Neuronal stem cell (in vitro differentiated cells): ENCODE data around the gene MAPK14.

Experiments used
- DNase-seq: peaks from one replicate; pipeline ENCODE4 v3.0.0-alpha.2; 2013; ENCODE audit warnings: low spot score
- H2AFZ ChIP-seq: one replicate; pipeline ENCODE4 v1.6.1; 2013; ENCODE audit warnings: mild to moderate bottlenecking, low read length, inconsistent platforms
- H2AK5ac ChIP-seq: 2 replicates; pipeline ENCODE4 v1.6.1; 2013; ENCODE audit warnings: low read depth, mild to moderate bottlenecking, inconsistent platforms, low read length, moderate library complexity, mixed read lengths
- H2BK120ac ChIP-seq: 2 replicates; pipeline ENCODE4 v1.6.1; 2013; ENCODE audit warnings: low read depth, mild to moderate bottlenecking, inconsistent platforms, low read length, moderate library complexity, mixed read lengths
- H2BK12ac ChIP-seq: one replicate; pipeline ENCODE4 v1.6.1; 2013; ENCODE audit warnings: low read length, inconsistent platforms
- H2BK15ac ChIP-seq: 2 replicates; pipeline ENCODE4 v1.6.1; 2013; ENCODE audit warnings: mild to moderate bottlenecking, low read length, inconsistent platforms, mixed read lengths
- H2BK5ac ChIP-seq: one replicate; pipeline ENCODE4 v1.6.1; 2013; ENCODE audit warnings: inconsistent platforms, mild to moderate bottlenecking, low read length, moderate library complexity
- H3K14ac ChIP-seq: one replicate; pipeline ENCODE4 v1.6.1; 2013; ENCODE audit warnings: low read length, inconsistent platforms
- H3K18ac ChIP-seq: 2 replicates; pipeline ENCODE4 v1.6.1; 2013; ENCODE audit warnings: low read length, inconsistent platforms
- H3K23ac ChIP-seq: 2 replicates; pipeline ENCODE4 v1.6.1; 2013; ENCODE audit warnings: low read depth, mild to moderate bottlenecking, mixed read lengths, low read length, inconsistent platforms; ENCODE audit not compliant: poor library complexity
- H3K27ac ChIP-seq: replicated peaks from 3 replicates; pipeline ENCODE4 v1.5.1; 2013; ENCODE audit warnings: low read length, inconsistent platforms
- H3K27me3 ChIP-seq, 3 experiments: 2 replicates each; pipeline ENCODE4 v1.6.1; 2013; ENCODE audit warnings: low read length in 3 of 3, mild to moderate bottlenecking in 2 of 3, inconsistent platforms in 1 of 3, low read depth in 1 of 3, mixed read lengths in 1 of 3, moderate library complexity in 1 of 3; ENCODE audit not compliant: control insufficient read depth in 3 of 3, insufficient read depth in 3 of 3
- H3K36me3 ChIP-seq, 2 donors: replicated peaks in 1 of 2; 2 replicates each; pipeline ENCODE4 v1.6.1; 2013; ENCODE audit warnings: low read length in 2 of 2; ENCODE audit not compliant: control insufficient read depth in 2 of 2, insufficient read depth in 2 of 2
- H3K4ac ChIP-seq: 2 replicates; pipeline ENCODE4 v1.6.1; 2013; ENCODE audit warnings: inconsistent platforms, mild to moderate bottlenecking, low read length, moderate library complexity
- H3K4me1 ChIP-seq, 2 donors: 1 replicate in 1 of 2; 2 replicates in 1 of 2; pipeline ENCODE4 v1.6.1; 2013; ENCODE audit warnings: low read length in 2 of 2, low read depth in 1 of 2; ENCODE audit not compliant: control insufficient read depth in 2 of 2, insufficient read depth in 1 of 2
- H3K4me2 ChIP-seq: one replicate; pipeline ENCODE4 v1.6.1; 2013; ENCODE audit warnings: mild to moderate bottlenecking, low read length, inconsistent platforms; ENCODE audit not compliant: insufficient read depth, poor library complexity, severe bottlenecking
- H3K4me3 ChIP-seq, 2 donors: 2 replicates each; pipeline ENCODE4 v1.5.1; 2013; ENCODE audit warnings: low read length in 2 of 2, mild to moderate bottlenecking in 2 of 2, inconsistent platforms in 1 of 2, moderate library complexity in 1 of 2
- H3K79me1 ChIP-seq: one replicate; pipeline ENCODE4 v1.6.1; 2013; ENCODE audit warnings: low read depth, mild to moderate bottlenecking, inconsistent platforms, low read length, moderate library complexity
- H3K9ac ChIP-seq: one replicate; pipeline ENCODE4 v1.6.1; 2013; ENCODE audit warnings: mild to moderate bottlenecking, low read depth, low read length, inconsistent platforms; ENCODE audit not compliant: poor library complexity
- H3K9me3 ChIP-seq, 2 donors: replicated peaks in 1 of 2; 2 replicates each; pipeline versions ENCODE3 to v1.6.1; 2013; ENCODE audit warnings: low read length in 2 of 2, mild to moderate bottlenecking in 2 of 2, inconsistent platforms in 1 of 2, low read depth in 1 of 2, mixed read lengths in 1 of 2, moderate library complexity in 1 of 2; ENCODE audit not compliant: control insufficient read depth in 2 of 2, insufficient read depth in 1 of 2
- H4K8ac ChIP-seq: one replicate; pipeline ENCODE4 v1.6.1; 2013; ENCODE audit warnings: low read depth, mild to moderate bottlenecking, inconsistent platforms, low read length, moderate library complexity
- H4K91ac ChIP-seq: one replicate; pipeline ENCODE4 v1.6.1; 2013; ENCODE audit warnings: low read length, low read depth, mild to moderate bottlenecking, inconsistent platforms; ENCODE audit not compliant: poor library complexity
- WGBS, 2 donors: extraction: QIAGEN DNeasy Blood & Tissue Kit; methylation state at CpG; one replicate each; pipeline ENCODE4 v1.1.7; 2013; ENCODE audit warnings: missing lambda C conversion rate in 2 of 2, mixed read lengths in 1 of 2; ENCODE audit not compliant: insufficient read length in 2 of 2, insufficient replicate concordance in 1 of 2; ENCODE audit errors: extremely low coverage in 2 of 2; 5-methylcytosine and 5-hydroxymethylcytosine counted together

Gene MAPK14

DNA sequence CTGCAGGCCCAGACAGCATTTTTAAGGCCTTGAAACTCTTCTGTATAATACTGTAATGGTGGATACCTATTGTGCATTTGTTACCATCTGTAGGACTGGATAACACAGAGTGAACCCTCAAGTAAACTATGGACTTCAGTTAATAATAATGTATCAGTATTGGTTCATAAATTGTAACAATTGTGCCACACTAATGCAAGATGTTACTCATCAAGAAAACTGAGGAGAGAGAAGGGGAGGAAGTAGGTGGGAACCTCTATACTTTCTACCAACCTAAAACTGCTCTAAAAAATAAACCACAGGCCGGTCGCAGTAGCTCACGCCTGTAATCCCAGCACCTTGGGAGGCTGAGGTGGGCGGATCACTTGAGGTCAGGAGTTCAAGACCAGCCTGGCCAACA, 113.5 kb downstream of the MAPK14 start:
- H3K9me3 ChIP-seq: no peaks in the 10 kb centered on the region
- WGBS, 2 donors: no CpG with 5 or more reads among the region's 4 CpGs

DNA sequence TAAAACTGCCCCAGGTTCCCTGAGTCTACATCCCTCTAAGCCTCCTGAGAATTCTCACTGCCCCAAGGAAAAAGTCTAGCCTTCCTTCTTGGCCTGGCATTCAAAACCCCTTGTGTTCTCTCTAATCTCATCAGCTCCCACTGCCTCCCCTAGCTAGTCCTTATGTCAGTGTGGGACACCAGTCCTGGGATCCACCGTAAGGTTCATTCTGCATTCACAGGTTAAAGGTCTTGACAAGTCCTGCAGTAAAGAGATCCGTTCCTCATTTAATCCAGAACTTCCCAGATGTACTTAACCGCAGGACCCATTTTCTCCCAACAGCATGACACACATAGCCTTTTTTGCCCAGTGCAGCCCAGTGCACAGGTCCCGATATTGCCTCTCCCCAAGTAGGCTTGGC, 114.4 kb downstream of the MAPK14 start:
- Histone ChIP-seq H3K9me3 (no peaks in the 10 kb centered on the region), H3K4me2 (no peak overlapping the region), H2BK12ac (no peak overlapping the region), H3K4me1 (peaks cover 0 to 1% of the 10 kb centered on the region in 2 donors), H2BK120ac (no peak overlapping the region), H3K27me3 (peaks cover 0 to 1% (median 0%) of the 10 kb centered on the region in 3 experiments), H3K27ac (no peak overlapping the region), H2AK5ac (no peak overlapping the region), H3K79me1 (no peaks in the 10 kb centered on the region), H3K36me3 (no peaks in the 10 kb centered on the region), H3K23ac (no peak overlapping the region), H3K9ac (no peak overlapping the region), H3K14ac (no peak overlapping the region), H3K18ac (no peak overlapping the region), H3K4me3 (no peak overlapping the region), H4K8ac (no peak overlapping the region), H3K4ac (no peak overlapping the region), H2BK5ac (no peak overlapping the region), H2BK15ac (no peak overlapping the region), H4K91ac (no peak overlapping the region), H2AFZ (no peak overlapping the region)
- WGBS, 2 donors: no CpG with 5 or more reads among the region's 4 CpGs
- DNase-seq: no peak

More for the DNA sequence above, 113.5 kb downstream of the MAPK14 start:
- H4K8ac ChIP-seq: no peak overlapping the region
- no peak overlapping the region for H2BK5ac ChIP-seq
- no peak overlapping the region for H2BK15ac ChIP-seq
- H3K18ac ChIP-seq: no peak overlapping the region
- no peak overlapping the region for H3K4me3 ChIP-seq
- no peak overlapping the region for H3K27ac ChIP-seq
- DNase-seq: no peak
- H2BK120ac ChIP-seq: no peak overlapping the region
- H2AK5ac ChIP-seq: no peak overlapping the region
- H3K27me3 ChIP-seq: no peaks in the 10 kb centered on the region
- H3K23ac ChIP-seq: no peak overlapping the region
- no peak overlapping the region for H3K4me2 ChIP-seq
- H2AFZ ChIP-seq: no peak overlapping the region
- H2BK12ac ChIP-seq: no peak overlapping the region
- H4K91ac ChIP-seq: no peak overlapping the region
- H3K9ac ChIP-seq: no peak overlapping the region
- peaks cover 0 to 1% of the 10 kb centered on the region in 2 donors for H3K4me1 ChIP-seq
- no peak overlapping the region for H3K4ac ChIP-seq
- H3K79me1 ChIP-seq: no peaks in the 10 kb centered on the region
- H3K14ac ChIP-seq: no peak overlapping the region
- no peaks in the 10 kb centered on the region for H3K36me3 ChIP-seq

GRCh38 chr6:36142971-36143838, 115.6 kb downstream of the MAPK14 start:
- Histone ChIP-seq H3K4me3 (peak overlapping the region in 1 of 2 donors; percentile 39), H3K14ac (peak overlapping the region; percentile 47), H3K36me3 (no peaks in the 10 kb centered on the region), H3K4me1 (peaks cover 0 to under 1% of the 10 kb centered on the region in 2 donors), H3K18ac (peak overlapping the region; percentile 48), H2AFZ (no peak overlapping the region), H3K4me2 (no peak overlapping the region), H2BK15ac (no peak overlapping the region), H3K27ac (no peak overlapping the region), H3K9me3 (no peaks in the 10 kb centered on the region), H2BK120ac (no peak overlapping the region), H4K8ac (no peak overlapping the region), H2BK5ac (no peak overlapping the region), H3K27me3 (peaks cover 0 to 7% (median 0%) of the 10 kb centered on the region in 3 experiments), H2BK12ac (no peak overlapping the region), H3K9ac (no peak overlapping the region), H3K4ac (no peak overlapping the region), H4K91ac (no peak overlapping the region), H3K23ac (no peak overlapping the region), H2AK5ac (no peak overlapping the region), H3K79me1 (no peaks in the 10 kb centered on the region)
- DNase-seq: no peak
- no CpG with 5 or more reads among the region's 13 CpGs for WGBS, 2 donors

GRCh38 chr6:36145495-36145894, 117.9 kb downstream of the MAPK14 start:
- H3K18ac ChIP-seq: no peak overlapping the region
- no CpG with 5 or more reads among the region's 4 CpGs for WGBS, 2 donors
- H3K4me3 ChIP-seq: no peak overlapping the region
- no peak overlapping the region for H3K23ac ChIP-seq
- no peak overlapping the region for H3K14ac ChIP-seq
- H2BK15ac ChIP-seq: no peak overlapping the region
- DNase-seq: no peak
- H3K4me2 ChIP-seq: no peak overlapping the region
- H4K91ac ChIP-seq: no peak overlapping the region
- H3K9ac ChIP-seq: no peak overlapping the region
- H2AFZ ChIP-seq: no peak overlapping the region
- no peaks in the 10 kb centered on the region for H3K4me1 ChIP-seq
- no peaks in the 10 kb centered on the region for H3K79me1 ChIP-seq
- H2AK5ac ChIP-seq: no peak overlapping the region
- no peaks in the 10 kb centered on the region for H3K9me3 ChIP-seq
- H4K8ac ChIP-seq: no peak overlapping the region
- H3K36me3 ChIP-seq: no peaks in the 10 kb centered on the region
- H3K27ac ChIP-seq: no peak overlapping the region
- no peak overlapping the region for H2BK120ac ChIP-seq
- H2BK12ac ChIP-seq: no peak overlapping the region
- H3K27me3 ChIP-seq: peaks cover 0 to 12% (median 2%) of the 10 kb centered on the region in 3 experiments
- H2BK5ac ChIP-seq: no peak overlapping the region
- H3K4ac ChIP-seq: no peak overlapping the region
